Activated CD4-positive, CD25-positive, alpha-beta regulatory T cell treated with anti-CD3 and anti-CD28 coated beads, Interleukin-2, amount 50 U/mL, for 16 hours (primary cell): ENCODE results near the gene NR6A1.
"Not testable (repeated sequence)": the region's sequence is repeated elsewhere in the genome, so short reads cannot be mapped to it uniquely, and the experiment has no call there.

Experiments
- DNase-seq: peaks from one replicate; pipeline ENCODE4 v3.0.0-alpha.2; 2020; ENCODE audit warnings: low read depth, low spot score

Gene NR6A1

GRCh38 chr9:124760719-124761118, 10.4 kb downstream of the NR6A1 start:
- DNase-seq: no peak

GRCh38 chr9:124759327-124759726, 11.8 kb downstream of the NR6A1 start:
- DNase-seq: no peak

GRCh38 chr9:124758691-124759090, 12.4 kb downstream of the NR6A1 start:
- no peak for DNase-seq

- DNase-seq: no peak
Observed at GRCh38 chr9:124758061-124758460, 13.1 kb downstream of the NR6A1 start.

GRCh38 chr9:124757616-124758015, 13.5 kb downstream of the NR6A1 start:
- DNase-seq: no peak

- no peak for DNase-seq
Observed at GRCh38 chr9:124756011-124756410, 15.1 kb downstream of the NR6A1 start.

GRCh38 chr9:124755061-124755460, 16.1 kb downstream of the NR6A1 start:
- DNase-seq: no peak

GRCh38 chr9:124754289-124754688, 16.8 kb downstream of the NR6A1 start:
- DNase-seq: no peak

GRCh38 chr9:124752967-124753366, 18.1 kb downstream of the NR6A1 start:
- no peak for DNase-seq

- no peak for DNase-seq
Observed at GRCh38 chr9:124749781-124750180, 21.3 kb downstream of the NR6A1 start.

GRCh38 chr9:124749284-124749683, 21.8 kb downstream of the NR6A1 start:
- DNase-seq: no peak

GRCh38 chr9:124747065-124747464, 24.0 kb downstream of the NR6A1 start:
- DNase-seq: no peak

- no peak for DNase-seq
Observed at GRCh38 chr9:124743686-124744348, 27.3 kb downstream of the NR6A1 start.

GRCh38 chr9:124742940-124743339, 28.2 kb downstream of the NR6A1 start:
- DNase-seq: no peak

- DNase-seq: no peak
Observed at GRCh38 chr9:124741662-124742061, 29.4 kb downstream of the NR6A1 start.

GRCh38 chr9:124741149-124741548, 30.0 kb downstream of the NR6A1 start:
- no peak for DNase-seq

GRCh38 chr9:124739360-124739759, 31.8 kb downstream of the NR6A1 start:
- no peak for DNase-seq

- not testable (repeated sequence) for DNase-seq
Observed at GRCh38 chr9:124738075-124738474, 33.0 kb downstream of the NR6A1 start.

- DNase-seq: no peak
Observed at GRCh38 chr9:124735121-124735520, 36.0 kb downstream of the NR6A1 start.

GRCh38 chr9:124734741-124735083, 36.4 kb downstream of the NR6A1 start:
- not testable (repeated sequence) for DNase-seq

GRCh38 chr9:124733964-124734740, 37.0 kb downstream of the NR6A1 start:
- no peak for DNase-seq

GRCh38 chr9:124730772-124731171, 40.3 kb downstream of the NR6A1 start:
- DNase-seq: no peak

- DNase-seq: no peak
Observed at GRCh38 chr9:124726886-124727285, 44.2 kb downstream of the NR6A1 start.
